GM21737 (cell line): ENCODE data around the gene PIP5K1A.
"Not testable (repeated sequence)": the region's sequence is repeated elsewhere in the genome, so short reads cannot be mapped to it uniquely, and the experiment has no call there.

Experiments used
- ATAC-seq: cut with Tn5 transposase; IDR thresholded peaks from one replicate; pipeline ENCODE4 v1.9.1; 2021; ENCODE audit warnings: mild to moderate bottlenecking, moderate library complexity; ENCODE audit not compliant: unreplicated experiment

PIP5K1A gene

DNA sequence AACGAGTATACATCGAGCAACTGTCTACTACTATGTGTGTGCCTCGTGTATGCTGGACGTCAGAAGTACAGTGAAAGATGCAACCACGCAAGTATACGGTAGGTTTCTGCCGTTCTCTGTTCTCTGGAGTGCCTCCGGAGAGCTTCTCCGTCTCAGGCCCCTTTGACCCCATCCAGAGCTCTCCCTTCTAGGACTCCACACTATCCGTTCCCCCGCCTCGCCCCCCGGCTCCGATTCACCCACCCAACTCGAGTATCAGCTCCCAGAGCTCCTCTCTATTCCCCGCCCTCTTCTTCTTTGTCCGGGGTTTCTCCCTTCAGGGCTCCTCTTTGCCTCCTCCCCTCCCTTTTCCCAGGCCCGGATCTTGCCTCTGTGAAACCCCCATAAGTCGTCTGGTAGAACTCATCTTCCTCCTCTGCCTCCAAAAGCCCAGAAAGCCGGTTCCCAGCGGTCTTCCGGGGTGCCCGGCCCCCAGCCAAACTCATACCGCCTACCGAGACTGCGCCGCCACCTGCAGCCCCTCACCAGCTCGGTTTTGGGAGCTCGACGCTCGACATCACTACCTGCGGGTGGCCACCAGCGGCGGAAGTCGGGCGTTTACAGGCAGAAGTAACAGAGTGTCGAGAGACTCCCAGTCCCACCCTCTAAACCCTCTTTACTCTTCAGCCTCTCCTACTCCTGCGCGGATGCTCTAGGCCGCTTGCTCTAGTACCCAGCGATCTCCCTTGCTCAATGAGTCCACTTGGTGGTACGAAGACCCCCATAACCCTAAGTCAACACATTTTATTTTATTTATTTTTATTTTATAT, 8.5 kb upstream of the PIP5K1A start, which contains the start of gene VPS72:
Gene VPS72 (minus strand): TSS at position 561 of the 809 bp plus-strand sequence. CDS start 76 bp downstream, at position 485.
- peak; percentile 87 for ATAC-seq

- ATAC-seq: no peak
Observed at GRCh38 chr1:151192047-151192446, 6.3 kb upstream of the PIP5K1A start.

DNA sequence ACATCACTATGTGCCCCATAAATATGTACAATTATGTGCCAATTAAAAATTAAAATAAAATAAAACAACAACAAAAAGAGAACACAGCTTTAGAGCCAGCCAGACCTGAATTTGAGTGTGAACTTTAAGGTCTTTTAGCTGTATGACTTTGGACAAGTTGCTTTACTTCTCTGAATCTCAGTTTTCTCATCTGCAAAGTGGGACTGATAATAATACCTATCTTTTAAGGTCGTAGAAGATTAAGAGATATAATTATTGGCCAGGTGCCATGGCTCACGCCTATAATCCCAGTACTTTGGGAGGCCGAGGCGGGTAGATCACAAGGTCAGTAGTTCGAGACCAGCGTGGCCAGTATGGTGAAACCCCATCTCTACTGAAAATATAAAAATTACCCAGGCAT, 5.0 kb upstream of the PIP5K1A start:
- no peak for ATAC-seq

DNA sequence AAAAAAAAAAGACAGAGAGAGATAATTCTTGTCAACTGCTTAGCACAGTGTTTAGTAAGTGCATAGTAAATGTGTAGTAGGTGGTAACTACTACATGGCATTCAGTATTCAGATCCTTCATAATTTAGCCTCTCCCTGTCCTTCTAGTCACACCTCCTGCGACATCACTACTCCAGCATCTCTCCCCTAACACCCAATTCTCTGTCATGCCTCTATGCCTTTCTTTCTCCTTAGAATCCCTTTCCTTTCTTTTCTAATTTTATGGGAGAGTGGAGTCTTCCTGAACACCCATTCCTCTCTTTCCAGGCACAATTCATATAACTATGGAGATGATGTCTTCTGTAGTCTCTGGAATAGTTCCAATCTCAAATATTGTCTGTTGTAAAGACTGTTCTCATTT, 4.5 kb upstream of the PIP5K1A start:
- ATAC-seq: no peak

- not testable (repeated sequence) for ATAC-seq
Observed at GRCh38 chr1:151194894-151195594, 3.3 kb upstream of the PIP5K1A start.

GRCh38 chr1:151196292-151196800, 2.0 kb upstream of the PIP5K1A start:
- ATAC-seq: no peak

GRCh38 chr1:151197863-151198253, 494 bp upstream of the PIP5K1A start:
- no peak for ATAC-seq

DNA sequence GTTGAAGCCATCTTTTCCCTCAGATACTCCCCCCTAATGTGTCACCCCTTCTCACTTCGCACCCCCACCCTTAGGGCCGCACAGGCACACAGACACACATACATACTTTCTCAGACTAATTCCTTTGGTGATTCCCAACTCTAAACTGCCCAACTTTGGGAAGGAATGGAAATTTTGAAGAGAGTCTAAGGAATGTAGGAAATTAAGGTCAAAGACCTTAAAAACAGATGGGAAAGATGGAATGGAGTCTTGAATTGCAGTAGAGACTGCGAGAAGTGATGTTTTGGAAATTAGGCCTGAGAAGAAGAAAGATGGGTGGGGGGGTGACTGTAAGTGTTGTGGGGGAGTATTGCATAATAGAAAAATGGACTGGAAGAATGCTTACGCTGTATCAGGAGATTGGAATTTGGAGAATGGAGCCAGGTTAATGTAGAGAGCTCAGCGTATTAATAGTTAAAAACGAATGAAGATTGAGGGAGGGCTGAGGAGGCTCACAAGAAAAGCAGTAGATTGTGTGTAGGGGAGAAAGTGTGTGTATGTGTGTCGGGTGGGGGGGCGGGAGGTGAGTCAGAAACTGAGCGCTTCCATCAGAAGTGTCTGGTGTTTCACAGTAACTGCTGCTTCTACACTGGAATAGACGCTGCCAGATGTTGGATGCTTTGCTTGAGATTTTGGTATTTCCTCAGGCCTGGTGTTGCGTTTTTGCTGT, 1.7 kb downstream of the PIP5K1A start:
- no peak for ATAC-seq

DNA sequence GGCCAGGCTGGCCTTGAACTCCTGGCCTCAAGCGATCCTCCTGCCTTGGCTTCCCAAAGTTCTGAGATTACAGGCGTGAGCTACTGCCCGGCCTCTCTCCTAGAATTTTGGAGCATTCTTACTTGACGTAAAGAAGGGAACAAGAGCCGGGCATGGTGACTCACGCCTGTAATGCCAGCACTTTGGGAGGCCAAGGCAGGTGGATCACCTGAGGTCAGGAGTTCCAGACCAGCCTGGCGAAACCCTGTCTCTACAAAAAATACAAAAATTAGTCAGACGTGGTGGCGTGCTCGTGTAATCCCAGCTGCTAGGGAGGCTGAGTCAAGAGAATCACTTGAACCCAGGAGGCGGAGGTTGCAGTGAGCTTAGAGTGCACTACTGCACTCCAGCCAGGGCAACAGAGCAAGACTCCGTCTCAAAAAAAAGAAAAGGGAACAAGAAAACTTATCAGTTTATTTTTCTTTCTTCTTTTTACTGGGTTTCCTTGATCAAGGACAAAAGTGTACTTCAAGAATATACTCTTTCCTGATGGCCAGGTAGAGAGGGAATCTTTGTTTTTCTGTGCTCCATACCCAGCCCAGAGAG, 7.1 kb downstream of the PIP5K1A start:
- ATAC-seq: not testable (repeated sequence)

- ATAC-seq: no peak
Observed at GRCh38 chr1:151210830-151211229, 12.5 kb downstream of the PIP5K1A start.

GRCh38 chr1:151211972-151212705, 13.8 kb downstream of the PIP5K1A start:
- no peak for ATAC-seq

- ATAC-seq: no peak
Observed at GRCh38 chr1:151213560-151213959, 15.2 kb downstream of the PIP5K1A start.

DNA sequence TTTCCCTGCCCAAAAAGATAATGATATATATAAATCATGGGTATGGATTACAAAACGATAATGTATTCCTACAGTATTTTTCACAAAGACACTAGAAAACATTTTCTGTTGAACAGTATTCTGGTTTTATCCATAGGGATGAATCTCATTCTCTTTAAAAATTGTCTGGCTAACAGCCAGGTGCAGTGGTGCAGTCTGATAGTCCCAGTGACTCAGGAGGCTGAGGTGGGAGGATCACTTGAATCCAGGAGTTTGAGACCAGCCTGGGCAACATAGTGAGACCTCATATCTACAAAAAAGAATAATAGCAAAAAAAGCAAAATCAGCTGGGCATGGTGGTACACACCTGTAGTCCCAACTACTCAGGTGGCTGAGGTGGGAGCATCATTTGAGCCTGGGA, 23.3 kb downstream of the PIP5K1A start:
- no peak for ATAC-seq

- no peak for ATAC-seq
Observed at GRCh38 chr1:151222130-151222529, 23.8 kb downstream of the PIP5K1A start.

GRCh38 chr1:151235235-151235634, 36.9 kb downstream of the PIP5K1A start:
- no peak for ATAC-seq

GRCh38 chr1:151237678-151238466, 39.5 kb downstream of the PIP5K1A start:
- ATAC-seq: no peak

- ATAC-seq: no peak
Observed at GRCh38 chr1:151238467-151238739, 40.1 kb downstream of the PIP5K1A start.

DNA sequence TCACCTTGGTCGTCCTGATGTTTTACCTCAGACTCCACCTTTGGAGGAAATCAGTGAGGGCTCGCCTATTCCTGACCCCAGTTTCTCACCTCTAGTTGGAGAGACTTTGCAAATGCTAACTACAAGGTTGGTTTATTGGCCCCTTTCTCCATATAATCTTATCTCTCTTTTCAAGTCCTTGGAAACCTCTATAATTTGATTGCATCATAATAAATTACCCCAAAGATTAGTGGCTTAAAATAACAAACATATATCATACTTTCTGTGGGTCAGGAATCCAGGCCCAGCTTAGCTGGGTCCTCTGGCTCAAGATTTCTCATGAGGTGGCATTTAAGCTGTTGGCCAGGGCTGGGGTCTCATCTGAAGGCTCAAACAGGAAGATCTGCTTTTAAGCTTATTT, 44.1 kb downstream of the PIP5K1A start:
- ATAC-seq: no peak

- ATAC-seq: no peak
Observed at GRCh38 chr1:151243683-151244216, 45.4 kb downstream of the PIP5K1A start.
